Naive thymus-derived CD4-positive, alpha-beta T cell (primary cell): ENCODE data around the gene IMPDH1. TPM values are rescaled to one million over a fixed set of nuclear protein-coding genes. Genes with fewer than 3 reads are reported as not detected.

Source experiments
- ATAC-seq: fragments of 150-1000 bp; cut with Tn5 transposase; 2 replicates; pipeline ENCODE4 v1.10.0; 2021; ENCODE audit warnings: mild to moderate bottlenecking, moderate library complexity
- CTCF ChIA-PET: fragments of 350-600 bp; sonication (Branson Sonifier 250); formaldehyde crosslinking; loops from one replicate; lab custom pipeline; 2021; ENCODE audit warnings: antibody characterized with exemption; lab: Charles Lee
- POLR2A ChIA-PET: fragments of 350-600 bp; sonication (Branson Sonifier 250); formaldehyde crosslinking; loops from one replicate; lab custom pipeline; 2021; ENCODE audit warnings: antibody characterized with exemption, inconsistent platforms; lab: Charles Lee
- DNase-seq, 9 donors: peaks; one replicate each; pipeline versions ENCODE4 v3.0.0 to v3.0.0-alpha.2; 2020 to 2022; ENCODE audit warnings: mixed read lengths in 1 of 9
- H3K27ac ChIP-seq: one replicate; pipeline ENCODE4 v1.7.0; 2013; ENCODE audit warnings: mild to moderate bottlenecking, low read depth, low read length, moderate library complexity
- H3K27me3 ChIP-seq, 2 donors: one replicate each; pipeline ENCODE4 v1.7.0; 2013; ENCODE audit warnings: low read length in 2 of 2, mild to moderate bottlenecking in 2 of 2, moderate library complexity in 2 of 2; ENCODE audit not compliant: control insufficient read depth in 2 of 2, insufficient read depth in 2 of 2
- H3K36me3 ChIP-seq, 3 experiments: 1 replicate in 2 of 3; 2 replicates in 1 of 3; pipeline ENCODE4 v1.7.0; 2013; ENCODE audit warnings: low read length in 3 of 3, mild to moderate bottlenecking in 3 of 3, moderate library complexity in 1 of 3; ENCODE audit not compliant: insufficient read depth in 3 of 3, control insufficient read depth in 2 of 3
- H3K4me1 ChIP-seq, 2 donors: one replicate each; pipeline ENCODE4 v1.7.0; 2013; ENCODE audit warnings: low read length in 2 of 2, mild to moderate bottlenecking in 2 of 2, moderate library complexity in 1 of 2; ENCODE audit not compliant: control insufficient read depth in 2 of 2, insufficient read depth in 2 of 2
- H3K4me3 ChIP-seq: 2 replicates; pipeline ENCODE4 v1.7.0; 2013; ENCODE audit warnings: mild to moderate bottlenecking, low read length
- H3K9me3 ChIP-seq, 3 experiments: 1 replicate in 2 of 3; 2 replicates in 1 of 3; pipeline ENCODE4 v1.7.0; 2013; ENCODE audit warnings: low read length in 3 of 3; ENCODE audit not compliant: control insufficient read depth in 2 of 3
- H3K27ac Mint-ChIP-seq, 9 donors: one replicate each; pipeline ENCODE4 v1.8.0; 2020 to 2022; ENCODE audit warnings: mixed read lengths in 9 of 9, mild to moderate bottlenecking in 8 of 9, moderate library complexity in 5 of 9, inconsistent platforms in 2 of 9
- H3K27me3 Mint-ChIP-seq, 5 donors: one replicate each; pipeline ENCODE4 v1.8.0; 2021 to 2022; ENCODE audit warnings: mixed read lengths in 5 of 5, mild to moderate bottlenecking in 1 of 5
- H3K36me3 Mint-ChIP-seq, 5 donors: one replicate each; pipeline ENCODE4 v1.8.0; 2020 to 2022; ENCODE audit warnings: mixed read lengths in 5 of 5, mild to moderate bottlenecking in 3 of 5, inconsistent platforms in 1 of 5
- H3K4me1 Mint-ChIP-seq, 7 donors: one replicate each; pipeline ENCODE4 v1.8.0; 2020 to 2022; ENCODE audit warnings: mixed read lengths in 7 of 7, mild to moderate bottlenecking in 3 of 7, inconsistent platforms in 1 of 7
- H3K4me3 Mint-ChIP-seq, 10 donors: one replicate each; pipeline ENCODE4 v1.8.0; 2020 to 2022; ENCODE audit warnings: mild to moderate bottlenecking in 10 of 10, mixed read lengths in 10 of 10, moderate library complexity in 6 of 10, inconsistent platforms in 2 of 10
- H3K9me3 Mint-ChIP-seq, 11 donors: one replicate each; pipeline ENCODE4 v1.8.0; 2020 to 2022; ENCODE audit warnings: mixed read lengths in 11 of 11, mild to moderate bottlenecking in 4 of 11, inconsistent platforms in 1 of 11, moderate library complexity in 1 of 11
- intact Hi-C, 2 donors: fragments of 100-400 bp; cut with micrococcal nuclease; formaldehyde crosslinking; loops; one replicate each; pipeline ENCODE4 v1.15.1; 2023
- polyA plus RNA-seq, 2 donors: library from polyadenylated mRNA; unstranded; fragments of 300-500 nt; fragmentation: Illumina TruSeq; gene quantifications; one replicate each; pipeline ENCODE4 v1.2.3, GENCODE V29; 2021
- total RNA-seq, 6 experiments: library from RNA in 5 of 6; stranded (reverse) in 5 of 6; gene quantifications; 1 replicate in 5 of 6; 2 replicates in 1 of 6; pipeline ENCODE4 v1.2.3 and lab custom pipeline; 2021 to 2026

The IMPDH1 gene
- total and polyA plus RNA-seq, 7 experiments from 2014 or later: 33.7 to 92.0 (median 44.4) TPM

DNA sequence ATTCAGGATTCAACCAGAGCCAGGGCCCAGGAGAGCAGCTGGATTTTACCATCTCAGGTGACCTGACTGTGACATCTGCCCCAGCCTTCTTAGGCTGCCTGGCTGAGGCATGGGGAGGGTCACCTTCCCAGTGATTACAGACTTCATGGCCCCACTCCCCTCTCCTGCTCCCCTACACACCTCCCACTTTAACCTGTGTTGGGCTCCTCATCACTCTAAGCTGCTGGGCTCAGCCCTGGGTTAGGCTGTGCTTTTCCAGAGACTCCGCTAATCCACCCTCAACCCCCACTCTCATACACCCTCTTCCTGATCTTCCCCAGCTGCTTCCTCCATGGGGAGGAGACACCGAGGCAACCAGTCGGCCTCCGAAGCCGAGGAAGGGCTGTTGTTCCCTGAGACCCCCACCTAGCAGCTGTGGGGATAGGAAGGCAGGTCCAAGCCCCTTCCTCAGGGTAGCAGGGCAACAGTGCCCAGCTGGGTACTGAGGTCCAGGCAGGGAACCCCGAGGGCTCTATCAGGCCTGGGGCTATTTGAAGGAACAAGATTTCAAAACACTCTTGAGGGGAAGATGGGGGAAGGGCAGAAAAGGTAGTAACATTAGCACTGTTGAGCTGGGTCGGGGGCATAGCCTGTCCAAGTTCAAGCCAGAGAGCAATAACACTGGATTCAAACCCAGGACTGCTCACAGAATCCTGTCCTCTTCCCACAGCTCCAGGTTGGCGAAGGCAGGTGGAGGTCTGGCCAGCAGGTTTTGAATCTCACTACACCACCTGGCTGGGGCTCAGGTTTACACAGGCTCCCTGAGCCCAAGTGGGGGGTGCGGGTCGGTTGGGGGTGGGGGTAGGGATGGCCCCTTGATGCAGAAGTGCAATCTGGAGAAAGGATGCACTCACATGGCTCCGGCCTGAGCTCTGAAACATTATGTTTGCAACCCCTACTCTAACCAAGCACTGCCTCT is 1.8 kb downstream of the IMPDH1 start:
- ChIA-PET POLR2A (interaction anchor here (1.4 to 2.0 kb wide), 3 partner anchors 8 to 17 kb away, joined by 4 to 14 read pairs (median 7); no protein-coding TSS in a partner anchor), CTCF (interaction anchor here (1.5 to 4.8 kb wide), 6 partner anchors 9 to 53 kb away, joined by 4 to 18 read pairs (median 11); no protein-coding TSS in a partner anchor)
- H3K36me3 Mint-ChIP-seq: peaks cover 0 to 3% (median 0%) of the 10 kb centered on the region in 5 donors
- H3K27ac Mint-ChIP-seq: peak overlapping the region; percentile 0 to 93 (median 85)
- Histone ChIP-seq H3K27me3 (no peaks in the 10 kb centered on the region), H3K27ac (no peak overlapping the region), H3K36me3 (no peaks in the 10 kb centered on the region), H3K4me1 (peaks cover 21 to 30% of the 10 kb centered on the region in 2 donors), H3K4me3 (no peak overlapping the region), H3K9me3 (no peaks in the 10 kb centered on the region)
- no peaks in the 10 kb centered on the region for H3K9me3 Mint-ChIP-seq
- DNase-seq (peak in 1 of 9 donors; percentile 5), ATAC-seq (no peak)
- intact Hi-C loops: loop anchor here (2.0 to 10.0 kb wide), 6 partner anchors 69 to 1544 kb away; partner anchors contain the start of genes AHCYL2 (in 1 of the 2), ARF5 (in 1 of the 2), GCC1 (in 1 of the 2) and METTL2B (in 1 of the 2)
- H3K4me3 Mint-ChIP-seq: peak overlapping the region; percentile 28 to 93 (median 88)
- peaks cover 0 to 11% (median 0%) of the 10 kb centered on the region in 5 donors for H3K27me3 Mint-ChIP-seq
- H3K4me1 Mint-ChIP-seq: peaks cover 26 to 55% (median 54%) of the 10 kb centered on the region in 7 donors

DNA sequence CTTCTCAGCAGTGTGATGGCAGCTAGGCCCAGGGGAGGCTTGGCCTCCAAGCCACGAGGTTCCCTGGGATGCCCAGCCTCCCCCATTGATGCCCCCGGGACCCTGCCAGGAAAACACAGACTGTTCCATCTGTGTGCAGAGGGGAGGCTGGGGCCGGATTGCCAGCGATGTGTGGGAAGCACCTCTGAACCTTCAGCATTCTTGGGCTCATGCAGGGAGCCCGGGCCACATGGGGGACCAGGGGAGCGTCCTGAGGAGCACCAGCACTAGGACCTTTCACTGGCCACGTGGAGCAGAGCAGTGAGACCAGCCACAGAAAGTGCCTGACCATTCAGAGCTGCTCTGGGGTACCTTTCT is 2.6 kb downstream of the IMPDH1 start:
- ATAC-seq (no peak), DNase-seq (no peak)
- ChIA-PET CTCF (interaction anchor here (3.8 to 4.8 kb wide), 3 partner anchors 9 to 20 kb away, joined by 16 to 18 read pairs (median 17); no protein-coding TSS in a partner anchor), POLR2A (interaction anchor here (0.6 to 1.4 kb wide), 2 partner anchors 18 to 1284 kb away, joined by 3 to 4 read pairs; no protein-coding TSS in a partner anchor)
- H3K27ac ChIP-seq: peak overlapping the region; percentile 26
- Mint-ChIP-seq H3K36me3 (peaks cover 0 to 3% (median 0%) of the 10 kb centered on the region in 5 donors), H3K27ac (peak overlapping the region; percentile 43 to 89 (median 83)), H3K27me3 (peaks cover 0 to 9% (median 0%) of the 10 kb centered on the region in 5 donors), H3K4me1 (peaks cover 30 to 60% (median 55%) of the 10 kb centered on the region in 7 donors), H3K9me3 (no peaks in the 10 kb centered on the region), H3K4me3 (peak overlapping the region in 5 of 10 donors; percentile 44 to 91 (median 81))
- no peaks in the 10 kb centered on the region for H3K27me3 ChIP-seq
- peaks cover 21 to 30% of the 10 kb centered on the region in 2 donors for H3K4me1 ChIP-seq
- H3K4me3 ChIP-seq: no peak overlapping the region
- intact Hi-C loops: loop anchor here (5.0 to 10.0 kb wide), 4 partner anchors 70 to 1545 kb away; partner anchors contain the start of genes ARF5 (in 1 of the 2), GCC1 (in 1 of the 2), METTL2B (in 1 of the 2) and UBE2H (in 1 of the 2)
- no peaks in the 10 kb centered on the region for H3K36me3 ChIP-seq
- H3K9me3 ChIP-seq: no peaks in the 10 kb centered on the region

DNA sequence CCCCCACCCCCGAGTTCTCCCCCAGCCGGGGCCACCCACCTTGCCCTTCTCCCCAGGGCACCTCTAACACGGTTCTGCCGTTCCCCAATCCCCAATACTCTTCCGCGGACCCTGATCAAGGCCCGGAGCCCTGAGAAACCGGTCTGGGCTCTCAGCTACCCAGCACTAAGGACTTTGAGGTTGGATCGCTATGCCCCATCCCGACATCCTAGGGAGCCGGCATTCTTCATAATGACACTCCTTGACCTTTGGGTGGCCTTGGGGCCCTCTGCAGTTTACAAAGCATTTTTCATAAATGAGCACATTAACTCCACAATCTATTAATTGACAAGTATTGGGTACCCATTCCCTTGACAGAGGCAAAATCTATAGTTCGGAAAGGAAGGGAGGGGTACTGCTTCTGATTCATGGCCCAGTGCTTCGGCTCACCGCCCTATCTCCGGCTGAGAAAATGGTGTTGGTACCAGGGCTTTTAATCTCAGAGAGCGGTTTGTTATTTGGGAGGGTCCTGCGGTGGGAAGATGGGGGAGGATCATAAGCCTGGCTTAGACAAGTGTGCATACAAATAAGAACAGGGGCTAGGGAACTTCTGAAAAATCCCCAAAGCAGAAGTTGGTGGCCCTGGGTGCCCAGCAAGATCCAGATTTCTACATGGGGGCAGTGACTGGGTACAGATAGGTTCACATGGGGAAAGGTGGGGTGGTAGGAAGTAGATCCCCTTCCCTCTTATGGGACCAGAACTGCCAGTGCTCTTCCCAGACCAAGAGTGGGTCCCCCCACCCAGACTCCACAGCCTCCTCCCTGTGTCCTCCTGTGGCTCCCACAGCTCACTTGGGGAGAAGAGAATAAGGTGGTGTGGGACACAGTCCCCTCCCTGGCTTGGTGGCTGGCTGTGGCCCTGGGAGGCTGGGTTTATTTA is 3.2 kb downstream of the IMPDH1 start:
- Histone ChIP-seq H3K9me3 (no peaks in the 10 kb centered on the region), H3K27me3 (no peaks in the 10 kb centered on the region), H3K4me1 (peaks cover 21 to 30% of the 10 kb centered on the region in 2 donors), H3K36me3 (peaks cover 0 to 2% (median 0%) of the 10 kb centered on the region in 3 experiments), H3K27ac (peak overlapping the region; percentile 26), H3K4me3 (no peak overlapping the region)
- Mint-ChIP-seq H3K27ac (peak overlapping the region; percentile 43 to 89 (median 76)), H3K36me3 (peaks cover 0 to 3% (median 0%) of the 10 kb centered on the region in 5 donors), H3K27me3 (peaks cover 0 to 3% (median 0%) of the 10 kb centered on the region in 5 donors), H3K4me1 (peaks cover 30 to 60% (median 55%) of the 10 kb centered on the region in 7 donors), H3K4me3 (peak overlapping the region; percentile 54 to 91 (median 76)), H3K9me3 (no peaks in the 10 kb centered on the region)
- DNase-seq: no peak
- no peak for ATAC-seq
- ChIA-PET CTCF (interaction anchor here (1.3 to 4.8 kb wide), 3 partner anchors 19 to 53 kb away, joined by 3 to 17 read pairs (median 16); no protein-coding TSS in a partner anchor), POLR2A (interaction anchor here (0.6 to 1.4 kb wide), 3 partner anchors 11 to 1284 kb away, joined by 3 to 4 read pairs (median 3); no protein-coding TSS in a partner anchor)
- intact Hi-C loops: loop anchor here (5.0 to 10.0 kb wide), 4 partner anchors 71 to 1546 kb away; partner anchors contain the start of genes ARF5 (in 1 of the 2), GCC1 (in 1 of the 2), METTL2B (in 1 of the 2) and UBE2H (in 1 of the 2)

DNA sequence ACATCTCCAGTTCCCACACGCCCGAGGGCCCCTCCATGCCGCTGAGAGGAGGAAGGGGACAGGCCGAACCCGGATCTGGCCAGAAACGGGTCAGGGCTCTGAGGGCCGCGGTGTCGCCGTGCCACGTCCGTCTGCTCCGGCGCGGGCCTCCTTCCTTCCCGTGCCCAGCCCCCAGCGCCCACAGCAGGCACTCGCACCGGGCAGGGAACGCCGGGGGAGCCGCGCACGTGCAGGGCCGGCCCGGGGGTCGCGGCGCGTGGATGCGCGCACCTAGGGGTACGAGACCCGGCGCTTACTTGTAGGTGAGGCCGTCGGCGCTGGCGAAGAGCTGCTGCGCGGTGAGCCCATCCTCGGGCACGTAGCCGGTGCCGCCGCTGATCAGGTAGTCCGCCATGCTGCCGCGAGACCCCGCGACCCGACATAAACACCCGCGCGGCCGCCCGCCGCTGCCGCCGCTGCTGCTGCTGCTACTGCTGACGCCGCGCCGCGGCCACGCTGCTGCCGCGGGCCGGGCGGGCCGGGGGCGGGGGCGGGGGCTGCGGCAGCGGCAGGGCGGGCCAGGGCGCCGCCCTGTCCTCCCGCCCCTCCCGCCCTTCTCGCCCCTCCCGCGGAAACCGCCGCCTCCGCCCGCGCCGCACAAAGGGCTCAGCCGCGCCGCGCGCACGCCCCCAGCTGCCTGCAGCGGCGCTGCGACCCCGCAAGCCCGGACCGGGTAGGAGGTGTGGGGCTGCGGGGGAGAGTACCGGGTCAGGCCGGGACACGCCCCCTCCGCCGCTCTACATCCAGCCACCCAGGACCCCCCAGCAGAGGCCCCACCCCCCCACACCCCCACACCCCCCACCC is 4.1 kb downstream of the IMPDH1 start:
- Histone ChIP-seq H3K36me3 (peaks cover 0 to 11% (median 0%) of the 10 kb centered on the region in 3 experiments), H3K4me3 (peak overlapping the region; percentile 59), H3K9me3 (no peaks in the 10 kb centered on the region), H3K27me3 (no peaks in the 10 kb centered on the region), H3K4me1 (peaks cover 20 to 30% of the 10 kb centered on the region in 2 donors), H3K27ac (peak overlapping the region; percentile 66)
- DNase-seq: peak; percentile 22 to 75 (median 47)
- POLR2A ChIA-PET: interaction anchor here (0.6 to 1.0 kb wide), 3 partner anchors 12 to 691 kb away, joined by 3 to 4 read pairs (median 3); partner anchors contain the start of gene HILPDA
- H3K27ac Mint-ChIP-seq: peak overlapping the region in 4 of 9 donors; percentile 36 to 87 (median 82)
- CTCF ChIA-PET: interaction anchor here (1.3 to 4.8 kb wide), 3 partner anchors 19 to 54 kb away, joined by 3 to 17 read pairs (median 16); no protein-coding TSS in a partner anchor
- H3K9me3 Mint-ChIP-seq: no peaks in the 10 kb centered on the region
- H3K4me1 Mint-ChIP-seq: peaks cover 30 to 60% (median 57%) of the 10 kb centered on the region in 7 donors
- H3K4me3 Mint-ChIP-seq: peak overlapping the region; percentile 75 to 91 (median 84)
- H3K27me3 Mint-ChIP-seq: peaks cover 0 to 3% (median 0%) of the 10 kb centered on the region in 5 donors
- H3K36me3 Mint-ChIP-seq: peaks cover 0 to 5% (median 0%) of the 10 kb centered on the region in 5 donors
- peak; percentile 38 for ATAC-seq
- intact Hi-C loops: loop anchor here (1.0 to 10.0 kb wide), 5 partner anchors 62 to 1547 kb away; partner anchors contain the start of genes ARF5 (in 1 of the 2), GCC1 (in 1 of the 2), METTL2B (in 1 of the 2) and RBM28 (in 1 of the 2)
